HG03520 (cell line): Measurements from ENCODE around the gene ZNF485.
A peak's percentile ranks its signal among the peaks of the same experiment; 100 is the strongest.
"Not testable (repeated sequence)": the region's sequence is repeated elsewhere in the genome, so short reads cannot be mapped to it uniquely, and the experiment has no call there.

Experiments used
- ATAC-seq: cut with Tn5 transposase; IDR thresholded peaks from one replicate; pipeline ENCODE4 v1.9.1; 2021; ENCODE audit warnings: mild to moderate bottlenecking, moderate library complexity; ENCODE audit not compliant: unreplicated experiment

ZNF485 gene

DNA sequence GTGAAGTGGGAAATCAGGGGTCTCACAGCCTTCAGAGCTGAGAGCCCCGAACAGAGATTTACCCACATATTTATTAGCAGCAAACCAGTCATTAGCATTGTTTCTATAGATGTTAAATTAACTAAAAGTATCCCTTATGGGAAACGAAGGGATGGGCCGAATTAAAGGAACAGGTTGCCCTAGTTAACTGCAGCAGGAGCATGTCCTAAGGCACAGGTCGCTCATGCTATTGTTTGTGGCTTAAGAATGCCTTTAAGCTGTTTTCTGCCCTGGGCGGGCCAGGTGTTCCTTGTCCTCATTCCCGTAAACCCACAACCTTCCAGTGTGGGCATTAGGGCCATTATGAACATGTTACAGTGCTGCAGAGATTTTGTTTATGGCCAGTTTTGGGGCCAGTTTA, 4.7 kb upstream of the ZNF485 start:
- ATAC-seq, result not testable (repeated sequence)

GRCh38 chr10:43605850-43606322, 352 bp upstream of the ZNF485 start:
- no peak for ATAC-seq

DNA sequence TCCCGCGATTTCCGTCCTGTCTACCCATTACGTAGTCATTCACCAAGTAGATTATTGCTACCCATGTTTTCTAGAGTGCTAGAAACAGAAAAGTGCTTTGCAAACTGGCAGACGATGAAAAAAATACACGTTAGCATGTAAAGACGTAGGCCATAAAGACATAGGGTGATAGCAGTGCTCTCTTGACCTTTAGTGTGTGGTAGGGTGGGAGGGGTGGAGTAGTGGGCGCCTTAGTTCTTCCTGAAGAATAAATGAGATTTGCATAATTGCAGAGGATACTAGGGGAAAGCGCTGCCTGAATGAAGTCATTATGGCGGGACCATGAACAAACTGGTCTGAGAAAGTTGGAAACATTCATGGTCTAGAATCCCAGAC, 948 bp downstream of the ZNF485 start:
- ATAC-seq, result no peak

GRCh38 chr10:43610636-43611035, 4.4 kb downstream of the ZNF485 start:
- ATAC-seq, result no peak

DNA sequence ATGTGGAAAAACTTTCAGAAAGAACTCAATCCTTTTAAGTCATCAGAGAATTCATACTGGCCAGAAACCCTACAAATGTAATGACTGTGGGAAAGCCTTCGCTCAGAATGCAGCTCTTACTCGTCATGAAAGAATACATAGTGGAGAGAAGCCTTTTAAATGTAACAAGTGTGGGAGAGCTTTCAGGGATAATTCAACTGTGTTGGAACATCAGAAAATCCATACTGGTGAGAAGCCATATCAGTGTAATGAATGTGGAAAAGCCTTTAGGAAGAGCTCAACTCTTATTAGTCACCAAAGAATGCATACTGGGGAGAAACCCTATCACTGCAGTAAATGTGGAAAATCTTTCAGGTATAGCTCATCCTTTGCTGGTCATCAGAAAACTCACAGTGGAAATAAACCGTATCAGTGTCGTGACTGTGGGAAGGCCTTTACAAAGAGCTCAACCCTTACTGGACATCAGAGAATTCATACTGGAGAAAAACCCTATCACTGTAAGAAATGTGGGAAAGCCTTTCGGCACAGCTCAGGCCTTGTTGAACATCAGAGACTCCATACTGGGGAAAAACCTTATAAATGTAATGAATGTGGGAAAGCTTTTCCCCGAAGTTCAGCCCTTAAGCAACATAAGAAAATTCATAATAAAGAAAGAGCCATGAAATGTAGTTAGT, 10.6 kb downstream of the ZNF485 start:
- ATAC-seq, result no peak

DNA sequence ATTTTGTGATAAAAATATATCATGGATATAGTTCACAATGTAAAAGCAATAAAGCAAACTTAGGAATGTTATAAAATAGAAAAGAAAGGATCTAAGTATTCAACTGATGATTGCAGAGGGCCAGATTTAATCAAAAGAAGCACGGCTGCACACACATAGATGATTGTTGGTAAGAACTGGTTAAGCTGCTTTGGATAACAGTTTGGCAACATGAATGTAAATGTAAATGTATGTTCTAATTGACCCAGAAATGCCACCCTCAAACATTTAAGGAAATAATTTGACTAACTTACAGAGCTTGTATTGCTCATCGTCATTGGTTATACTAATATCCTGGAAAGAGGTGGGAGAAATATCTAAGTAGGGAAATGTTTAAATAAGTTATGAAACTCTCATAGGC, 13.1 kb downstream of the ZNF485 start:
- ATAC-seq, result no peak

- ATAC-seq, result no peak
Measured at GRCh38 chr10:43622038-43622437, 15.8 kb downstream of the ZNF485 start.

- no peak for ATAC-seq
Measured at GRCh38 chr10:43623351-43623750, 17.1 kb downstream of the ZNF485 start.

- no peak for ATAC-seq
Measured at GRCh38 chr10:43627942-43628341, 21.7 kb downstream of the ZNF485 start.

DNA sequence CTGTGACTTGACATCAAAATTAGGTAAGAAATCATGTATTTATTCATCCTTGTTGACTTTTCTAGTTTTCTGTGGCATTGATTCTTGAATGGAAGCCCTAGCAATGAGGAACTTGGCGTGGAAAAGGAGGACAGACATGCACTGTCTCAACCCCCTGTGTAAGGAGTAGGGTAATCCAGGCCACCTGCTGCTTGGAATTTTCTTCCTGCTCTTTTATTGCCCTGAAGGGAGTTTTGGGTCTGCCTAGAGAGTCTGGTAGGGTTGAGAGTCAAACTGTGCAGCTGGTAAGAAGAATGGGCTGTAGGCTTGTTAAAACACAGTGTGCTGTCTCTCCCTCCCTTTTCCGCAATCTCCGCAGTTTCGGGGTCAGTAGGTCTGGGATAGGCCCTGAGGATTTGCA, 22.7 kb downstream of the ZNF485 start:
- no peak for ATAC-seq

DNA sequence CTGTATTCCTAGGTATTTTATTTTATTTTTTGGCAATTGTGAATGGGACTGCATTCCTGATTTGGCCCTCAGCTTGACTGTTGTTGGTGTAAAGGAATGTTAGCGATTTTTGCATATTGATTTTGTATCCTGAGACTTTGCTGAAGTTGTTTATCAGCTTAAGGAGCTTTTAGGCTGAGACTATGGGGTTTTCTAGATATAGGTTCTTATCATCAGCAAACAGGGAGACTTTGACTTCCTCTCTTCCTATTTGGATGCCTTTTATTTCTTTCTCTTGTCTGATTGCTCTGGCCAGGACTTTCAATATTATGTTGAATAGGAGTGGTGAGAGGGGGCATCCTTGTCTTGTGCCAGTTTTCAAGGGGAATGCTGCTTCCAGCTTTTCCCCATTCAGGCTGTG, 29.6 kb downstream of the ZNF485 start:
- not testable (repeated sequence) for ATAC-seq

- no peak for ATAC-seq
Measured at GRCh38 chr10:43640603-43641002, 34.4 kb downstream of the ZNF485 start.

DNA sequence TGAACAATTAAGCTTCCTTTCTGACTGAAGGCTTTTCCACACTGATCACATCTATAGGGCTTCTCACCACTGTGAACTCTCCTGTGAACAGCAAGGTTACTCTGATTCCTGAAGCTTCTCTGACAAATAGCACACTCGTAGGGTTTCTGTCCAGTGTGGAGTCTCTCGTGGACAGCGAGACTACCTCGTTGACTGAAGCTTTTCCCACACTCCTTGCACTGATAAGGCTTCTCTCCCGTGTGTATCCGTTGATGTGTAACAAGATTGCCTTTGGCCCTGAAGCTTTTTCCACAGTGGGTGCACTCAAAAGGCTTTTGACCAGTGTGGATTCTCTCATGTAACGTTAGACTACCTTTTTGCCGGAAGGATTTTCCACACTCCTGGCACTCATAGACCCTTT, 38.0 kb downstream of the ZNF485 start:
- no peak for ATAC-seq

GRCh38 chr10:43645866-43646265, 39.6 kb downstream of the ZNF485 start:
- no peak for ATAC-seq

DNA sequence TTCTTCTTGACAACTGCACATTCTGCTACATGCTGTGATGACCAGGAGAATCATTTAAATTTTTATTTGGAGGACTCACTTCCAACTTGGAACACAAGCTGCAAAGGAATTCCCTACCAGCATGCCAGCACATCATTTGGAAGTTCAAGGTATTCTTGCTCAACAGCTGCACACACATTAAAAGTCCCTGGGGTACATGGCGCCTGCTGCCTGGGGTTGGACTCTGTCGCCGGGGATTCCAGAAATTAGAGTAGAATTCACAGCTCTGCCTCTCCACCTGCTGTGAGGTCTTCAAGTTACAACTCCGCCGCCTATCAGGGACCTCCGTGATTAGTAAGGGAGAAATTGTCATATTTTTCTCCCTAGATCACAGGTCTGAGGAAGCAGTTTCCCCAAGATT, 41.3 kb downstream of the ZNF485 start:
- ATAC-seq, result no peak

GRCh38 chr10:43648095-43648397, 41.8 kb downstream of the ZNF485 start:
- ATAC-seq, result no peak

GRCh38 chr10:43648398-43649184, 42.4 kb downstream of the ZNF485 start, which contains the start of gene ZNF32:
TSS of gene ZNF32 (minus strand) at chr10:43648881. CDS start at chr10:43646133, 2,748 bp downstream.
- ATAC-seq, result peak; percentile 99

GRCh38 chr10:43649185-43649523, 42.9 kb downstream of the ZNF485 start:
- no peak for ATAC-seq

GRCh38 chr10:43653746-43654145, 47.5 kb downstream of the ZNF485 start:
- no peak for ATAC-seq

GRCh38 chr10:43655311-43655710, 49.1 kb downstream of the ZNF485 start:
- ATAC-seq, result no peak

DNA sequence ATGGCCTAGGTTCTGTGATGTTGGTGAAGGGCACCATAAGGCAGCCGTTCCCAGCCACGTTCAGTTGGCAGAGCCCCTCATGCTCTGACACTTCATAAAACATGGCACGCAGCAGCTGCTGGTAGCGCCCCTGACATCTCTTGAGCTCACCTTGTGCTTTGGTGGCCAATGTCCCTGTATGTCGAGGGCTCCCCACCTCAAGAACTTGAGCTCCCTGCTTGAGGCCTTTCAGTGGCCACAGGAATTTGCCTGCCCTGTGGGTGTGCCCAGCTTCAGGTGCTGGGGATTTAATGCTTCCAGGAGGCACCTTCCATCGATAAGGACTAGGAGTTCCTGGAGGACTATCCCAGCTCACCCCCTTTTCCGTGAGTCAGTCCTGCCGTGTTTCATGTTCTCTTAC, 52.0 kb downstream of the ZNF485 start:
- ATAC-seq, result no peak

DNA sequence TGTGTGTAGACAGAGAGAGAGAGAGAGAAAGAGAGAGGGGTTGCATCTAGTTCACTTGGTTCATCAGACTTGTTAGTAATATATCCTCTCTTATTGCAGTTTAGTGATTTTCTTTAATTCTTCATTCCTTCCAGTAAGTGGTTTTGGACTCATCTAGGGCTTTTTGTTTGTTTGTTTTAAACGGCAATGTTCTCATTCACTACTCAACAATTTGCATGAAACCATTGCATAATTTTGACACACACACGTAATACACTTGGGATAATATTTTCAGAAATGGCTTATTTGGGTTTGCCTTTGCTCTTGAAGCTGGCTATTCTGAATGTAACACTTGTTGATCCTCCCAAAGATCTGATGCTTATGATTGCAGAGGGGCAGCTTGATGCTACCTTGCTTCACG, 58.8 kb downstream of the ZNF485 start:
- no peak for ATAC-seq

- ATAC-seq, result no peak
Measured at GRCh38 chr10:43666552-43666951, 60.3 kb downstream of the ZNF485 start.
